ENCODE data around the gene AQP9.
"Not testable (repeated sequence)": the region's sequence is repeated elsewhere in the genome, so short reads cannot be mapped to it uniquely, and the experiment has no call there.

Gene AQP9, protein sequence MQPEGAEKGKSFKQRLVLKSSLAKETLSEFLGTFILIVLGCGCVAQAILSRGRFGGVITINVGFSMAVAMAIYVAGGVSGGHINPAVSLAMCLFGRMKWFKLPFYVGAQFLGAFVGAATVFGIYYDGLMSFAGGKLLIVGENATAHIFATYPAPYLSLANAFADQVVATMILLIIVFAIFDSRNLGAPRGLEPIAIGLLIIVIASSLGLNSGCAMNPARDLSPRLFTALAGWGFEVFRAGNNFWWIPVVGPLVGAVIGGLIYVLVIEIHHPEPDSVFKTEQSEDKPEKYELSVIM

DNA sequence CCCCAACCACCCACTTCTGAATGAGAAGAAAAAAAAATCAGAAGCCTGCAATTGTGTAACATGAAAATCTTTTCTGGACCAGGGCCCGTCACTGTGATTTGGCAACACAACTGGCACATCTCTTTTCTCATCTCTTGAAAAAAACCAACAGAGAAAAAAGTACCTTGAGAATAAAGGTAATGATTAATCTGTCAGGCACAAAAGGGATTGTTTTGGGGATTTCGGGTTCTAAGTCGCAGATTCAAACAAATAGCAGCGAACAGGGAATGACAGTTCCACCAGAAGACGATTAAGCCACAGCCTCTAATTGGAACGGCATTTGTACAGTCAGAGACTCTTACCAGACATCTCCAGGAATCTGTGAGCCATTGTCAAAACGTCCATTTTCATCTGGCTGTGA lies at the start of gene AQP9:
Gene AQP9, plus strand, starts transcription at position 276 of the 400 bp plus-strand sequence. CDS start 185 bp downstream, outside the sequence.
- no peak for DNase-seq

DNA sequence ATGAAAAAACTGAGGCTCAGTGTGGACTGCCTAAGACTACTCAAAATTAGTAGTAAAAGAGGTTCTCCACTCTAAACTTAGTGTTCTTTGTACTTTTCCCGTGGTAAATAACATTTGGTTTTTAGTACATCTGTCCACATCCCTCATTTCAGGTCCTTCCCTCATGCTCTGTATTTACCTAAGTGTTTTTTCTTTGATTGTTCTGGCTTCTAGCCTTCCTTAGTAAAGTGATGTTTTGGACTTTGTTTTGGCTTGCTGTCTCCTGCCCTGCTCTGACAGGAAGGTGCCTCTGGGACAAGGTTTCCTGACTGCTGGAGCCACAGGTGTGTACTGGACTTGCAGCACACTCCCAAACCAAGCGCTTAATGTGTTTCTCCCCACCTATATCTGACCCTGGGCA lies 42.8 kb upstream of the AQP9 start:
- DNase-seq = no peak

DNA sequence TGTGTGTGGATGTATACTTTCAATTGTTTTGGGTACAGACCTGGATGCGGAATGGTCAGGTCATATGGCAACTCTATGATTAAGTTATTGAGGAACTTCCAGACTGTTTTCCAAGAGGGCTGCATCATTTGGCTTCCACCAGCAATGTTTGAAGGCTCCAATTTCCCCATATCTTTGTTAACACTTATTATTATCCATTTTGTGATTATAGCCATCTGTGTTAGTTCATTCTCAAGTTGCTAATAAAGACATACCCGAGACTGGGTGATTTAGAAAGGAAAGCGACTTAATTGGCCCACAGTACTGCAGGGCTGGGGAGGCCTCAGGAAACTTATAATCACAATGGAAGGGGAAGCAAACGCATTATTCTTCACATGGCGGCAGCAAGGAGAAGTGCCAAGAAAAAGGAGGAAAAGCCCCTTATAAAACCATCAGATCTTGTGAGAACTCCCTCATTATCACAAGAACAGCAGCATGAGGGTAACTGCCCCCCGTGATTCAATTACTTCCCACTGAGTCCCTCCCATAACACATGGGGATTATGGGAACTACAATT lies 41.6 kb upstream of the AQP9 start:
- DNase-seq = no peak

DNA sequence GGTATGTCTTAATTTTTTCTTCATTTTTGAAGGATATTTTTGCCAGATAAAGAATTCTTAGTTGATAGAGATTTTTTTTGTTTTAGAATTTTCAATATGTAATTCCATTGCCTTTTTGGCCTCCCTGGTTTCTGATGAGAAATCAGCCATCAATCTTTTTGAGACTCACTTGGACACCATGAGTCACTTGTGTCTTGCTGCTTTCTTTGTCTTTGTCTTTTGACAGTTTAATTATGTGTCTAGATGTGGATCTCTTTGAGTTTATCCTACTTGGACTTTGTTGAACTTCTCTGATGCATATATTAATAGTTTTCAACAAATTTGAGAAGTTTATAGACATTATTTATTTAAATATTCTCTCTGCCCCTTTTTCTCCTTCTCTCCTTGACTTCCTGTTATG lies 34.7 kb upstream of the AQP9 start:
- no peak for DNase-seq

DNA sequence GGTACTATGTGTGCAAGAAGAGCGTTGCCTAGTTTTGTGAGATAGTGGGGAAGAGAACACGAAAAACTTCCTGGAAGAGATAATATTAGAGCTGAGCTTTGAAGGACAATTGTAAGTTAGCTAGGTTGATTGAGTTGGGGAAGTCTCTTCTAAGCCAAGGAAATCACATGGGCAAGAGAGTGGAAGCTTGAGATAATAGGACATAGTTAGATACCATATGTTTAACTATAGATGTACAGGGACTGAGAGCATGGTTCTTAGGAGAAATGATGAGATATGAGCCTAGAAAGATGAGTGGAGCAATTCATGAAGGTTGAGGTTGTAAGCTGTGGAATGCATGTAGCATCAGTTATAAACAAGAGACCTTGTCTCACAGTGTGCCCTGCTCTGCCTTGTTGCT lies 30.1 kb upstream of the AQP9 start:
- DNase-seq = no peak

DNA sequence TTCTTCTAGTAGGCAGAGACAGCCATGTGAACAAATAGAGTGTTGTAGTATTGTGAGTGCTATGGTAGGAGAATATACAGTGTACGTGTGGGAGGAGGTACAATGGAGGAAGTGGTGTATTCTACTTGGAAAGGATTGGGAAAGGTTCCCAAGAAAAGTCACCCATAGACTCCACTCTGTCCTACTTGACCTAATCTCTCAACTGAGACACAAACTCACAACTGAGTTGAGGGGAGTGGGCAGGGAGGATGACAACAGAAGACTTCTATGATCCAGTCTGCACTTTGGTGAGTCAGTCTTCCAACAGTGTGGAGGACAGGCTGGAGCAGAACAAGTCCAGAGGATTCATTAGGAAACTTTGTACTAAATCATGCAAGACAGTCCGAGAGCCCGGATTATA lies 28.8 kb upstream of the AQP9 start:
- DNase-seq = no peak

DNA sequence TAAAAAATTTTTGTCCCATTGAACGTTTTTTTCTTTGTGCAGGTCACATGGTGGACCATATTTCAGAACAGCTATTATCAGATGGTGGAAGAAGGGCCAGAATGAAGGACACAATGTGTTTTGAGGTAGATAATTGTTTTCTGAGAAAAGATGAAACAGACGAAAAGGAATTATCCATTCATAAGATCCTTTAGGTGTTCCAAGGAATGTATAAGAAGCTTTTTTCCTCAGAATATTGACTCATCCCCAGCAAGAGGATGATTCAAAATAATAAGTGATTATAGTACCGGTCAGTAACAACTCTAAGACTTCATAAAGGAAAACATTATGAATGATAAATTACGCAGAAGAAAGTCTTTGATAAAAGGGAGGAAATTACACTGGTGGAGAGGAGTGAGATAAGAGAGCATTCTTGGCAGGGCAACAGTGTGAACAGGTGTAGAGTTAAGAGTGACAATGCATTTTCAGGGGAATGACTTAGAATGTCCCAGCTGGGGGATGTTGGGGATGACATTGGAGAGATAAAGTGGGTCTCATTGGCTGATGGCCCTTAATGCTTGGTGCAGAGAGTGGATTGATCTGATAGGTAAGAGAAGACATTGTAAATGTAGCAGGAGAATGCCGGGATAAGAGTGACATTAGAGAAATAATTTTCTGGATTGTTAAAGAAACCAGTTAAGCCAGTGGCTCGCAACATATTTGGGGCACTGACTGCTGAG lies 27.0 kb upstream of the AQP9 start:
- DNase-seq = no peak

DNA sequence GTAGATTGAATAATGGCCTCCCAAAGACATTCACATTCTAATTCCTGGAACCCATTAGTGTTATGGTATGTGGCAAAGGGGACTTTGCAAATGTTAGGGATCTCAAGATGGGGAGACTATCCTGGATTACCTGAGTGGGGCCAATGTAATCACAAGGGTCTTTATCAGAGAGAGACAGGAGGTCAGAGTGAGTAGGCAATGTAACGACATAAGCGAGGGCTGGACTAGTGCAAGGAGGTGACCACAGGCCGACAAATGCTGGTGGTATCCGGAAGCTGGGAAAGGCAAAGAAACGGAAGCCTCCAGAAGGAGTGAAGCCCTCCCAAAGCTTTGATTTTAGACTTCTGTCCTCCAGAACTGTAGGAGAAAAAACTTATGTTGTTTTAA lies 26.5 kb upstream of the AQP9 start:
- no peak for DNase-seq

DNA sequence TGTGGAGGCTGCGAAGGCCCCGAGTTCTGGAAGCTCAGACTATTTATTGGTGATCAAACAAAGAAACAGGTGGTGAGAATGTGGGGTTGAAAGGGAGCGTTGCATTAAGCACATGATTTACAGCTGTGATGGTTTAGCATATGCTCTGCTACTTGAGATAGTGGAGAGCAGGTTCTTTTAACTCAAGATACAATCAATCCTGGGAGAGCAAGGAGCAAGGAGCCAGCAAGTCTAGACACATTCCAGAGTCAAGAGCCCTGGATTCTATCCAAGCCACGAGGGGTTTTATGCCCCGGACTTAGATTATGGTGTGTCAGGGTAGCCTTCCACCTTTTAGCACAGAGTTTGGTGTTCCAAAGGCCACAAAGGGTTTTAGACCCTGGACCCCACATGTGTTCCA lies 24.8 kb upstream of the AQP9 start:
- not testable (repeated sequence) for DNase-seq

DNA sequence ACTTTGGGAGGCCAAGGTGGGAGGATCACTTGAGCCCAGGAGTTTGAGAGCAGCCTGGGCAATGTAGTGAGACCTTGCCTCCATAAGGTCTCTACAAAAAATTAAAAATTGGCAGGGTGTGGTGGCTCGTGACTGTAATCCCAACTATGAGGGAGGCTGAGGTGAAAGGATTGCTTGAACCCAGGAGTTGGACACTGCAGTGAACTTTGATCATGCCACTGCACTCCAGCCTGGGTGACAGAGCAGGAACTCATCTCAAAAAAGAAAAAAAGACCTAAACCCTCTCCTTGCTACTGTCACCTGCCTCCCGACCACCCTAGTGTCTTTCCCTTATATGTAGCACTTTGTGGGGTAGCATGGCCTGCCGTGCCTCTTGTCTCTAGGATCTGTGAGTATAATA lies 23.8 kb upstream of the AQP9 start:
- DNase-seq = no peak

DNA sequence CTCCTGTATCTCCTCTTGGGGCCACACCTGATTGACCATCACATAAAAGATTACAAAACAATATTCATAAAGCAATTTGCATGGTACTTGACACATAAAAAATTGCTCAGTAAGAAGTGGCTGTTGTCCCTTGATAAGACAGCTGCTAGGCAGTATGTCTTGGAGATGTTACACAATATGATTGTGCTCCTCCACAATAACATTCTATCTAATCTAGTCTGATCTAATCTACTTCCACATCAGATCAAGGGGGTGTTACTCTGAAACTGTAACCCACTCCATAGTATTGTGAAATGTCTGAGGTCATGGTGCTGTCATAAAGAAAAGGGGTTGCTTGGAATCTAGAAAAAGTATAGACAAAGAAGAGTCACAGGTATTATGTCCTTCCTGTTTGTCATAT lies 23.4 kb upstream of the AQP9 start:
- no peak for DNase-seq

DNA sequence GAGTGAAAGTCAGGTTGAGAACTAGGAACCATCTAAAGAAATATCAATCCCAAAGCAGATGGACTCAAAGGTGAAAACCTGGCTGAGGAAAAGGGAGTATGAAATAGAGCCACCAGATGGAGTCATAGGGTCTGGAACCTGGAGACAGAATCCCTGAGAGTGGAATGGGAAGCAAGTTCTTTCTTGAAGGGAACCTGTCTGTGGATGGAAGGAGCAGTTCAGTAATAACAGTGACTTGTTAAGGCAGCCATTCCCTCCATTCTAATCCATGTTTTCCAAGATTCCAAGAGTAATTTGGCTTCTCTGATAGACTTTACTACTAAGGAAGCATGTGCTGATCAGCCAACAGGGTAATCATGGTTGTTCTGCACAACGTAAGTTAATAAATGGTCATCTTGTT lies 22.5 kb upstream of the AQP9 start:
- no peak for DNase-seq

DNA sequence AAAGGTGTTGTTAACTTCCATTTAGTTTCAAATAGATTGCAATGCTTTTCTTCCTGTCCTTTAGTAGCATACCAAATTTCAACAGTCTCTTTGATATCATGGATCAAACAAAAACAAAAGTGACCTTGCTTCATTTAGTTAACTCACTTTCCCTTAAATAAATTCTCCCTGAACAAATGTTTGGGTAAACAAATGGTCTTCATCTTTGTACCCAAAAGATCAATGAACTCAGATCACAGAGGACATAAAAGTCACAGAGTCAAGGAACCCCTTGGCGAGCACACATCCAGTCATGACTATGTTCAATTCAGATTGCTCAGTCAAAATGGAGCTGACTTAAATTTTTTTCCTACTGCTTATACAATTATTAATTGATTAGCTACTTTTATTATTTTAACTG lies 20.6 kb upstream of the AQP9 start:
- DNase-seq = no peak

DNA sequence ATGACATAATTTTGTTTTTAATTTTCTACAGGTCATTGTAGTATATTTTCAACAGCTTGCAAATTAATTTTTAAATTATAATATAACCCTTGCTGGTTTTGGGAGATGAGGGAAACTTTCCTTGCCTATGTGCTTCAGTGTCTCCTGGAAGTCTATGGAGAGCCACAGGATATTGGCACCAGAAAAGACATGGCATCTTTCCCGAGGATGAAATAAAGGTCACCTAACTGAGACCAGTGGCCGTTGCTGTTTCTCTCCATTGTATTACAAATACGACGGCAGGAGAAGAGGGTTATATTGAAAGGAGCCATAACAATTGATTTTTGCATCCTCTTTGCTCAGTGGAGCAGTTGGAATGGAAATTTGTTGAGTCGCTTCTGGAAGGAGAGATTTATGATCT lies 19.9 kb upstream of the AQP9 start:
- no peak for DNase-seq

DNA sequence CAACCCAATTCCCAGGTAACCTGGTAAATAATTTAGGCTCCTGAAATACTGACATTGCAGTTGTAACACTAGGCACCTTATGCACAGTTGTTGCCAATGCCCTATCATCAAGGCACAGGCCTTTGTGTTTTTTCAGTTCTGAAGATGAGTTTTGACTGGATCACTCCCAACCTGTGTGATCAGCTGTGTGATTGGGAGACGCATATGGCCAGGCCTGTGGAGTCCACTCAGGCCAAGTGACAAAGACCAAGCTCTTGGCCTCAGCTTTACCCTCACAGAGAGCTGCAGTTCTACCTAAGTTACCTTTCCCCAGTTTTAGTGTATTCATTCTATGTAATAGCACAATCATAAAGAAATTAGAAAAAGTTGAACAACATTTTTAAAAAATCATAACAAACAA lies 19.2 kb upstream of the AQP9 start:
- DNase-seq = no peak

DNA sequence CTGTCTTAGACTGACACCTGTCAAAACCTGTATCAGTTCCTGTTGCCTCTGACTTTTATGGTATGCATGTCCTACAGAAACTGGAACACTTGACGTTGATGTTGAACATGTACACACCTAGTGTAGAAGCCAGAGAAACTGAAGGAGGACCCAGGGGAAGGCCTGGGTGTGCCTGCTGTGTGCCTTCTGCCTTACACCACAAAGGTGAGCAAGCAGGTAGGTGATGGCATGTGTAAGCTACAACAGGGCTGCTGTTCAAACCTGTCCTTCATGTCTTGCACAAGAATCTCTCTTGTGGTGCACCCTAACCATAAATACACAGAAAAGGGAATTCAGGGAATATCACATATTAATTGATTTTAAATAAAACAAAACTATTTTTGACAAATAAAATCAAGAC lies 13.6 kb upstream of the AQP9 start:
- no peak for DNase-seq

DNA sequence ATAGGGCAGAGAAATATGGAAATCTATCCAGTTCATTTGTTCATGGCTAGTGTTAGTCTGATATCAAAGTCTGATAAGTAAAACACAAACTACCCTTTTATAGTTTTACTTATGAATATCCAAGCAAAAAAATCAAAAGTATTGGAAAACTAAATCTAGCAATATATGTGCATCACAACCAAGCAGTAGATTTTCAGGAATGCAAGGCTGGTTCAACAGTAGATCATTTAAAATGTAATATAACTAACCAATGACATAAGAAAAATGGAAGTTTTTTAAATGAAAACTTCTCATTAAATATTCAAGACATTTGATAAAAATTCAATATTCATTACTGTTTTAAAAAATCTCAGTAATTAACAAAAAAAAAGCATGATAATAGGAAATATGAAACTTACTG lies 12.8 kb upstream of the AQP9 start:
- DNase-seq = no peak

DNA sequence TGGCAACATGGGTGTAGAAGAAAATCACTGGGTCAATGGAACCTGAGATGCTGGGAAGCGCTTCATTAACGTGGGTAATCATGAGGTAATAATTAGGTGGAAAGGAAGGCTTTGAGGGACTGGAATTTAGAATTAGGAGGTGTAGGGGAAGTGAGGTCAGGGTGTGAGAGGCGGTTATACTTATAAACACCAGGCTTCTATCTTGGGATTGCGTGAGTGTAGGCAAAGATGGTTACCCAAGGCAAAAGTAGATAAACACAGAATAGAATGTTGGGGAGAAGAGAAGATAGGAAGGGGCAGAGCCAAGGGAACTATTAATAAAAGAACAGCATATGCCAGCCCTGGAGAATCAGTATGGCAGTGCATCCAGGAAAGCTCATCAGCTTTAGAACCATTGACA lies 3.3 kb upstream of the AQP9 start:
- no peak for DNase-seq

DNA sequence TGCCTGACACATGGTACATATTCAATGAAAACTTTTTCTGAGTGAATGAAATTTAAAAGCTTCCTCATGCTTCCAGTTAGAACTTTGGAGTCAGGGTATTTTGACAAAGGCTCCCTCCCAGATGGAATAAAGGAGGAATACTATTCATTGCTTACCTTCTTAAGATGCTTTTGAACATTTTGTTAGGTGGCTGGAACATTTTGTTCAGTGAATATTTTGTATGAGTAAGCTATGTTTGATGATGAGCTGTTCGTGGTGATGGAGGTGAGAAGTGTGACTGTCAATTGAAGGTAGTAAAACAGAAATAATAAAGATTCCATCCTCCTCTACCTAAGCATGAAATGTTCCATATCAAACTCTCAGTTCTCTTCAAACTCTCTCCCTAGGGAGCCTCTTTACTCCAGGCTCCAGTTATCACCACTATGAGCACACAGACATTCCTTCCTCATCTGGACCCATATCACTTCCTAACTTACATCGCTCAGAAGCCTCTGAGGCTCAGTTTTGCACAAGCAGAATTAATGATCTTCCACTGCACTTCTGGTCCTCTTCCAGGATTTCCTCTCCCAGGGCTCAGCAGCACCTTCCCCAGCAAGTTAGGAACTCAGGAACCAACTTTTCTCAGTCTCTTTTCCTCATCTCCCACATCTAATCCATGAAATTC lies 2.5 kb upstream of the AQP9 start:
- DNase-seq = no peak

DNA sequence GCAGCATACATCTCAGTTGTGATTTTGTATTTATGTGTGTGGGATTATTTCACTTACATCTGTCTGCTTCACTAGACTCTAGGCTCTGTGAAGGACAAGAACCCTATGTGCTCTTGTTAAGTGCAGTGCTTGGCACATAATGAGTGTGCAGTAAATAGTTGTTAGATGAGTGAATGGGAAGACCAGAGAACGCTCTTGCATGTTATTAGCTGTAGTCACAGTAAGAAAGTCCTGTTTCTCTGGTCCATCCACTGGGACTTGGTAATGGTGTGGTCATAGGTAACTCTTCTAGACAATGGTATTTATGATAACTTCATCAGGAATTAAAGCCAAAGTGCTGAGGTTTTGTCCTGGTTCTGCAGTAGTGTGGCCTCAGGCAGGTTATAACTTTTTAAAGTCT lies 1.4 kb upstream of the AQP9 start:
- DNase-seq = no peak

DNA sequence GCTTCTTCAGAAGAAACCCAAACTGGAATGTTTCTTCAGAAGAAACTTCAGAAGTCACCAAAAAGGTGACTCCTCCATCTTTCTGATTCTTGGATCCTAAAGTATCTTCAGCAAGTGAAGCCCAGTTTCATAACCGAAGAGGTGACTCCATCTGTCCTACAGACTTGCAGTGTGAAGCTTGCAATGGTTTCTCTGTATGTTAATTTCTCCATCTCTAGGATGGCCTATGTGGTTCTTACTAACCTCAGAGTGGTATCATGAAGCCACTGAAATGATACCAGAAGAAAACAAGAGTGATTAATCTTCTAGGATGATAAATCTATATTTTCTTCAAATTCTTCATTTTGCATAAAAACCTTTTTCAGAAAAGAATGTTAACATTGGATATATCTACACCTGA lies 495 bp upstream of the AQP9 start:
- DNase-seq = no peak

DNA sequence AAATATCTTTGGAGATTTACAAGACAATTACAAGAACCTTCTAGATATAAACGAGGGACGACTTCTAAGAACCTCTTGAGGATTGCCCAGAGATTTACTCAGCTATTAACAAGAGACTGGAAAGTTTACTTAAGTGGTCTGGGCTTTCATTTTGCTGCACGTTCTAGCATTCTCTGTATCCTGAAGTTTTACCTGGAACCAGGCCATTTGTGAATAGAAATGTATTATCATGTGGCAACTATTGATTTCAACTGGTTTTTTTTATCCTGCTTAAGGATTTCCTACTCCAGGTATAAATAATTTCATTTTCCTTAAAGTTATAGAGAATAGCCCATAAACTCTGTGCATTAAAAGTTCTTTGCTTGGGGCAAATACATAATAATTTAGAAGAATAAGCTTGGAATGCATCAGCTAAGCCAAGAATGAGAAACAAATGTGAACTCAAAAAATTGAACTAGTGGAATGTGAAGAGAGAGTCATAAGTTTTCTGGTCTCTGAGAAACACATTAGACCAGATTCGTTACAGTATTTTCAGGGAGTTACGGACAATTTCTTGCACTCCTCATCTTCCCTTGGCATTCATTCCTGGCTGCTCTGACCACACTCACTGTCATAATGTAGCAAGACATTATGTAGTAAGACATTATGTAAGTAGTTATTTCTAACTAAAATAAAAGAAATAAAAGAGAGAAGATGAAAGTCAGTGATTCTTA lies 1.3 kb downstream of the AQP9 start:
- DNase-seq = no peak

DNA sequence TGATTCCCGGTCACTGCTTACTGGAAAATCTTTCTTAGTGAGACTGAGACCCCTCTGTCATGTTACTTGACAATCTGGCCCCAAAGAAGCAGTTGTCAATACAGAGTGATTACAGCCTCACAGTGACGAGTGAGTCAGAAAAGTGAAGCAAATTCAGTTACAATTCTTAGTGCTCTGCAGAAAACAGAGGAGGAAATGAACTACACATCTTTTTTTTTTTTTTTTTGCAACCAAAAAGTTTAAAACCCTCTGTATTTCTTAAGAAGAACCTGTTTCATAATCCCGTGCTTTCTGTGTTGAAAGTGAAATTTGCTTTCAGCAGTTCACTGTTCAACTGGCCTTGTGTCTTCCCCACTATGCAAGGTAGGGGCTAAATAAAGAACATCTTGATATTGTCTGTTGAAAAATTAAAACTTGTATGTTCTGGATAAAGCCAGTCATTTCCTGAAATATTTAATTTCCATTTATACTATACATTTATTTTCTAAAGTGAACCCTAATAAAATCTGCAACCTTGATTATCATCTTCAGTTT lies 1.9 kb downstream of the AQP9 start:
- DNase-seq = no peak
